HG02571 (cell line): Measurements from ENCODE around the gene CAPZA2.
"Not testable (repeated sequence)": the region's sequence is repeated elsewhere in the genome, so short reads cannot be mapped to it uniquely, and the experiment has no call there.

Source experiments
- ATAC-seq: cut with Tn5 transposase; IDR thresholded peaks from one replicate; pipeline ENCODE4 v1.9.1; 2021; ENCODE audit warnings: mild to moderate bottlenecking, moderate library complexity; ENCODE audit not compliant: unreplicated experiment

CAPZA2 gene

DNA sequence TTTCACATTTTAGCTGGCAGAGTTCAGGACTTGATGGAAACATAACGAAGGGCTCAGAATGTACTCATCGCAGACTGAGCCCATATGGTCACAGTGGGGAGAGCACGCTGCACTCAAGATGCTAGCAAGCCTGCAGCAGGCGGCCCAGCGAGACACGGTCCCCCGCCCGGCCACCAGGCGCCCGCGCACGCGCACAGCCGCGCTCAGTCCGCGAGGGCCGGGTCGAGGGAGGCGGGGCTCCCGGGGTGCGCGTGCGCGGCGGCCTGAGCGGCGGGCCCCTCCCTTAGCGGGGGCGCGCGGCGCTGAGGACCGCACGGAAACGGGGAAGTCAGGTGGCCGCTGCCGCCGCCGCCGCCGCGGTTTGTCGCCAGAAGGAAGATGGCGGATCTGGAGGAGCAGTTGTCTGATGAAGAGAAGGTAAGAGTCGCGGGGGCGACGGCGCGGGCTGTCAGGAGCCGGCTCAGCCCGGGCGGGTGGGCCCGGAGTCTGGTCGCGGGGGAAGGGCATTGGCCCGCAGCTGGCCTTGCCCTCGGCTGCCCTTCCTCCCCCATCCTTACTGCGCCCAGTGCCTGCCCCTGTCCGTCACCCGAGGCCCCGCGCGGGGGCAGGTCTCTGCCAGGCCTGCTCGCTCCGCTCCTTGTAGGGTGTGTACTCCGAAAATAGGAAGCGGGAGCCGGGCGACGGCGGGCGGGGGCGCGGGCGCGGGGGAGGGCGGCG is at the start of gene CAPZA2:
Gene CAPZA2 (plus strand): TSS at position 354 of the 717 bp plus-strand sequence. CDS start 25 bp downstream, at position 379.
- ATAC-seq: peak; percentile 86

DNA sequence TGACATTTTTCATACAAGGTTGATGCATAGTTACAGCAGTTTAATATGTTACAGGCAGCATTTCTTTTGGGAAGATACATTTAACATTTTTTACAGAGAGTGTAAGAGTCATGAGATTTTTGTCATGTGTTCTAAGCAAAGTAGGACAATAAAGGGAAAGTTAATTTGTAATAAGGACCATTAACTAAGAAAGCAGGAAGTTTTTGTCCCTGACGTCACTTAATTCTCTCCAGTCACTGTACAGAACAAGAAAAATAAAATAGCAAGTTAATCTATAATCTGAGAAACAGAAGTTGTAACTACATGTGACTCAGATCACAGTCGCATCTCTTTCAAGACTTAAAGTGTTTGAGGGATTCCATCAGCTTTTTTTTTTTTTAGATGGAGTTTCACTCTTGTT is 49.5 kb upstream of the CAPZA2 start:
- no peak for ATAC-seq

DNA sequence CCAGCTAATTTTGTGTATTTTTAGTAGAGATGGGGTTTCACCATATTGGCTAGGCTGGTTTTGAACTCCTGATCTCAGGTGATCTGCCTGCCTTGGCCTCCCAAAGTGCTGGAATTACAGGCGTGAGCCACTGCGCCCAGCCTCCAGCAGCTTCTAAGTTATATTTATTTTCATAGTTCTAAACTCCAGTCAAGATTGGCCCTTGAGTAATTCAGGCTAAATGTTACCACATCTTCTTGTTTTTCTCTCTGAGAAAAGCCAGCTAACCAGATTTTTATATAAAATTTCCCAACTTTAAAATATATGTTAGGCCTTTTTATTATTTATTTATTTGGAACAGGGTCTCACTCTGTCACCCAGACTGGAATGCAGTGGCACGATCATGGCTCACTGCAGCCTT is 49.0 kb upstream of the CAPZA2 start:
- ATAC-seq: not testable (repeated sequence)

DNA sequence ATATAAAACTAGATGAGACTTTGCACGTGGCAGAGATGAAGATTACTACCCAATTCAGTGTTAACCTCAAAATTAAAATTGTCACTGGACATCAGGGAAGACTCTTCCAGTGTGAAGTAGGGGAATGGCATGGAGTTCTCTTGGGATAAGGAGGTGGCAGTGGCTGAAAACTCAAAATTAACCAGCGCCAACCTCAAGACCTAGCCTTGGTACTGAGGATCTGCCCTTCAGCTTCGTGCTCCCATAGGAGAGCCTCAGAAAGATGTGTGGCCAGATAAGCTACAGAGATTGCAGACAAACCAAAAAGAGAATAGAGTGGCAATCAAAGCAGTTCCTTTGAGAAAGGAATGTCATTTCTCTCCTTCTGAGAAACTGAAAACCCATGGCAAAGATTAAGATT is 47.3 kb upstream of the CAPZA2 start:
- no peak for ATAC-seq

DNA sequence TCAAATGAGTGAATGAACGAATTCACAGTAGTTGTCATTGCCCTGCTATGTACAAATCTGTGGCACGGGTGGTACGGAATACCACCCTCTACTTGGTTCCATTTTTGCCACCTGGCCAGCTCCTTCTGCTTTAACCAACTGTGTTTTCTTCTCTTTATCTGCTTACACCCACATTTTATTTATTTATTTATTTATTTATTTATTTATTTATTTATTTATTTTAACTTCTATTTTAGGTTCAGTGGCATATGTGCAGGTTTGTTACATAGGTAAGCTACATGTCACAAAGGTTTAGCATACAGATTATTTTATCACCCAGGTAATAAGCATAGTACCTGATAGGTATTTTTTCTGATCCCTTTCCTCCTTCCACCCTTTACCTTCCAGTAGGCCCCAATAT is 42.2 kb upstream of the CAPZA2 start:
- ATAC-seq: no peak

DNA sequence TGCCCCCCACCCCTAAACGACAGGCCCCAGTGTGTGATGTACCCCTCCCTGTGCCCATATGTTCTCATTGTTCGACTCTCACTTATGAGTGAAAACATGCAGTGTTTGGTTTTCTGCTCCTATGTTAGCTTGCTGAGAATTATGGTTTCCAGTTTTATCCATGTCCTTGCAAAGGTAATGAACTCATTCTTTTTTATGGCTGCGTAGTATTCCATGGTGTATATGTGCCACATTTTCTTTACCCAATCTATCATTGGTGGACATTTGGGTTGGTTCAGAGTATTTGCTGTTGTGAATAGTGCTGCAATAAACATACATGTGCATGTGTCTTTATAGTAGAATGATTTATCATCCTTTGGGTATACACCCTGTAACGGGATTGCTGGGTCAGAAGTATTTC is 40.7 kb upstream of the CAPZA2 start:
- not testable (repeated sequence) for ATAC-seq

DNA sequence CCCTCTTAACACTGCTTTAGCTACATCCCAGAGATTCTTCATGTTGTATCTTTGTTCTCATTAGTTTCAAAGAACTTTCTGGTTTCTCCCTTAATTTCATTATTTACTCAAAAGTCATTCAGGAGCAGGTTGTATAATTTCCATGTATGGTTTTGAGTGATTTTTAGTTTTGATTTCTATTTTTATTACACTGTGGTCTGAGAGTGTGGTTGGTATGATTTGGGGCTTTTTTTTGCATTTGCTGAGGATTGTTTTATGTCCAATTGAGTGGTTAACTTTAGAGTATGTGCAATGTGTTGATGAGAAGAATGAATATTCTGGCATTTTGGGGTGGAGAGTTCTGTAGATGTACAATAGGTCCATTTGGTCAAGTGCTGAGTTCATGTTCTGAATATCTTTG is 37.9 kb upstream of the CAPZA2 start:
- ATAC-seq: no peak

DNA sequence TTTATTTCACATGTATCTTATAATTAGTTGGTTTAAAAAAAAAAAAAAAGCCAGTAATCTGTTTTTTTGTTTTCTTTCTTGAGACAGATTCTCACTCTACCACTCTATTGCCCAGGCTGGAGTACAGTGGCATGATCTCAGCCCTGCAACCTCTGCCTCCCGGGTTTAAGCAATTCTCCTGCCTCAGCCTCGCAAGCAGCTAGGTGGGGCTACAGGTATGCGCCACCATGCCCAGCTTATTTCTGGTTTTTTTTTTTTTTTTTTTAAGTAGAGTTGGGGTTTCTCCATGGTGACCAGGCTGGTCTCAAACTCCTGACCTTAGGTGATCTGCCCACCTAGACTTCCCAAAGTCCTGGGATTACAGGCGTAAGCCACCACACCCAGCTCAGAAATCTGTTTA is 34.1 kb upstream of the CAPZA2 start:
- ATAC-seq: no peak

DNA sequence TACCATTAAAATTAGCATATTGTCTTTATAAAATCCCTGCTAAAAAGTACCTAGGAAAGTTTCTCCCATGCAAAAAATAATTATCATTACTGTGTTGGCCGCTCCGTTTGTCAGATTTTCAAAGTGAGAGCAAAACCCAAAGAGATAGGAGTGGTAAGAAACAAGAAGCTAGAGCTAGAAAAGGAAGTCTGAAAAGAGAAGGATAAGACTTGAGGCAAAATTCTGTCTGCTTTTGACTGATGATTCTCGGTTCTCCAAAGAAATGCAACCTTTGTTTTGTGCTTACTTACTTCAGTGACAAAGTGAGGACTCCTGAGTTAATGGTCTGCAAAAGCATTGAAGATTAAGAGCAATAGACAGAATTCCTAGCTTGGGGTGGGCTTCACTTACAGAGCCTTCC is 33.3 kb upstream of the CAPZA2 start:
- no peak for ATAC-seq

DNA sequence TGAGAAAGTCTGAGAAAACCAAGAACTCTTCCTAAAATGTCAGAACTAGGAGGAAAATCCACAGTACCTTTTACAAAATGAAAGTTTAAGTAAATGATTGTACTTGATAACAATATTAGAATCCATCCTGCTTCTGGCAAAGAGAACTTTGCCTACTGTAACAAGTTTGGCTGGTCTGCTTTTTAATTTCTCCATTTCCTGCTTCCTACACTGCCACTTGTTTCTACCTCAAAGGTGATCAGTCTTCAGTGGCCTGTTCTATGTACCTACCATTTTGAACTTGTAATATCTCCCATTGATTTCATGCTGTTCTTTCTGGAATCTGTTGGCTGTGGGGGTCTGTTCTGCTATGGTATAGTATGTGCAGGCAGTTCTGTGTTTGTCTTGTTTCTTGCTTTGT is 32.9 kb upstream of the CAPZA2 start:
- no peak for ATAC-seq

DNA sequence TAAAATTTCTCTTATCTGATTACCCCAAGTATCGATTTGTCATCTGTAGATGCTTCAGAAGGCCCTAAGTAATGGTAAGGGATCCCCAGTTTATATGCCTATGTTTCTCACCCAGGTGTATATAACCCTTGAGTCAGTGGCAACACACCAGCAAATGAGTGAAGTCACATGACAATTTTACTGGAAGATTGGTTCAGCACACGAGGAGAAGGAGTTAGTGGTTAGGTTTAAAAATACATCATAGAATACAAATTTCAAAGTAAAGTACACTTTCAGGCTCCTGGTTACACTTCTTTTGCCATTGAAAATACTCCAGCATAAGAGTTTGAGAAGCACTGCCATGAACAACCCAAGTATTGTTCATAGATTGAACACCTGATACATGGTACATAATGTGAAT is 29.7 kb upstream of the CAPZA2 start:
- no peak for ATAC-seq

DNA sequence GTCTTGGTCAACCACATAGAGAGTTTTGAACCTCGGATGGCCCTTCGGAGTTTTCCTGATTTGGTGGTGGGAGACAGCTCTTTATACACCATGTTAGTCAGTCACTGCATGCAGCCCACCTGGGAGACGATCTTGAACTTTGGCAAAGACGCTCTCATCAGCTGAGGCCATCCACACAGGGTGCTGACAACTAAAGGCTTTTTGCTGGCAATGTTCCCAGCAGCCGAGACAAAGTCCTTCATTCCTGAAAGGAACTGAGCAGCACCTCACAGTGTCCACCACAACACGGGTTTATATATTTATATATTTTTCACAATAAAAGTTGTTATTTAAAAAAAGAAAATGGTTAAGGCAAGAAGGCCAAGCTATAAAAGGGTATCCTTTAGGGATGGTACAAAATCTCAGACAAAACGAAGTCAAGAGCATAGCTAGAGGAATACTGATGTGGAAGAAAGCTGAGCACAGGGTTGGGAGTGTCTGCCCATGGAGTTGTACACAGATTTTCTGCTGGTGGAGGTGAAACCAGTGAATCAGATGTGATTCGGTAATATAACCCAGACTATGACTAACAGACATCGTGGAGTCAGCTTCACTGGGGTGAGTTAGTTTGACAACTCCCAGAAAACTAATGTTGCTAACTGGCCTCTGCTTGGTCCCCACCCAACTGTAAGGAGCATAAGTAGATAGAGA is 27.4 kb upstream of the CAPZA2 start:
- no peak for ATAC-seq

DNA sequence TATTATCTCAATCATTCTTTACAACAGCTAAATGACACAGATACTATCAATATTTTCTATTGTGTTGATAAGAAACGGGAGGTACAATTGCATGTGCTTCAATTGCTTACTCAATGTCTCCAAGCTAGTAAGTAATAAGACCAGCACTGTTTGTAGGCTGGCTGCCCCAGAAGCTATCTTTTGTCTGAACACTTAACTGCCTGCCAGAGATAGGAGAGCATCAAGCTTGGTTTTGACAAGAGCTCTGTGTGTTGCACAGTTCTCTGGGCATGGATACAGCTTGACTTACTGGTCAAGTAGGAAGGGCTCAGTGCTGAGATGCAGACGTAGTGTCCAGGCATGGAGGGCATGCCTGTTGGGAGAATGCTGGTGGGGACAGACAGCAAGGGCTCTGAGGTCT is 26.3 kb upstream of the CAPZA2 start:
- ATAC-seq: no peak

DNA sequence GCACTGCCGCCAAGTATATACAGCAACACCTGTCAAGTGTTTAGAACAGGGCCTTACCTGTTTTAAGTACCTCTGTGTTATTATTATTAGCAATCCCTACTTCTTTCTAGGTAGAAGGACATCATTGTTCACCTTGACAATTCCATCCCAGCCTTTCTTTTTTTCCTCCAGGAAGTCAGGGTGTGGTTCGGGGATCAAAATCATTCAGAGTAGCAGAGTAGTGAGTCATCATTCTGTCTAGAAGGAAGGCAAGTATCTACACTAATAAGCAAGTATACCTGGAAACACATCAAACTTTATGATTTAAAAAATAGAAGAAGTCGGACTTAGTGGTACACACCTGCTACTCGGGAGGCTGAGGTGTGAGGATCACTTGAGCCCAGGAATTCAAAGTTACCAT is 25.5 kb upstream of the CAPZA2 start:
- no peak for ATAC-seq

DNA sequence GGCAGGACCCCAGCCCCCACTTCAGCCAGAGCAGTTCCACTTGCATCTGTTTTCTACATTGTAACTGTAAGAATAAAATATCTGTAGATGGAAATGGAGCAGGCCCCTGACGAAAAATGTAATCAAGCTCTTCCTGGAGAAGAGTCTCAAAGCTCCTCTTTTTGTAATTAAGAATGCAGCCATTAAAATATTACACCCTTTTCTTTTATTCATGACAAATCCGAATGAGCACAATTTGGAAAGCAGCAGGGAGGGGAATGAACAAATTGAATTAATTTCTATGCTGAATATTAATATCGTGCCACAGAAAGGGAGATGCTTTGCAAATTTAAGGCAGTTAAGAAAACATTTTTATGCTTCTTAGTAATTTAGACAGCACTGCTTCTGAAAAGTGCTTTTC is 24.8 kb upstream of the CAPZA2 start:
- no peak for ATAC-seq

DNA sequence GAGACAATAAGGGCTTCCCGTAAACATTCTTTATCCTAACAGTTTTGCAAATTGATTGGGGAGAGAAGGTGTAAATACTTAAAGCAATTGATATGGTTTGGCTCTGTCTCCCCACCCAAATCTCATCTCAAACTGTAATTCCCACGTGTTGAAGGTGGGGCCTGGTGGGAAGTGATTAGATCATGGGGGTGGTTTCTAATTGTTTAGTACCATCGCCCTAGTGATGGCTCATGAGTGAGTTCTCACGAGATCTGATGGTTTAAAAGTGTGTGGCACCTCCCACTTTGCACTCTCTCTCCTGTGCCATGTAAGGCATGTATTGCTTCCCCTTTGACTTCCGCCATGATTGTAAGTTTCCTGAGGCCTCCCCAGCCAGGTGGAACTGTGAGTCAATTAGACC is 22.1 kb upstream of the CAPZA2 start:
- ATAC-seq: no peak

DNA sequence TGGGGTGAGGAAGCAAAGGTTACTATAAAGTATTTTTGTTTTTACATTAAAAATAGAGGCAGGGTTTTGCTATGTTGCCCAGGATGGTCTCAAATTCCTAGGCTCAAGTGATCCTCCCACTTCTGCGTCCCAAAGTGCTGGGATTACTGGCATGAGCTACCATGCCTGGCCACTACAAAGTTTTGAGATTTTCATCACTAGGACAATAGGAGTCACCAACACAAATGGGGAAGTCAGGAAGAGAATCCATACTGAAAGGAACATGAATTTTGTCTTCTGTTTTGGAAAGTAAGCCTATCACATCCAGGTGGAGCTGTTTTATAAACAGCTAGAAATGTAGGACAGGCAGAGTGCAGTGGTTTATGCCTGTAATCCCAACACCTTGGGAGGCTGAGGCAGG is 20.0 kb upstream of the CAPZA2 start:
- ATAC-seq: no peak

DNA sequence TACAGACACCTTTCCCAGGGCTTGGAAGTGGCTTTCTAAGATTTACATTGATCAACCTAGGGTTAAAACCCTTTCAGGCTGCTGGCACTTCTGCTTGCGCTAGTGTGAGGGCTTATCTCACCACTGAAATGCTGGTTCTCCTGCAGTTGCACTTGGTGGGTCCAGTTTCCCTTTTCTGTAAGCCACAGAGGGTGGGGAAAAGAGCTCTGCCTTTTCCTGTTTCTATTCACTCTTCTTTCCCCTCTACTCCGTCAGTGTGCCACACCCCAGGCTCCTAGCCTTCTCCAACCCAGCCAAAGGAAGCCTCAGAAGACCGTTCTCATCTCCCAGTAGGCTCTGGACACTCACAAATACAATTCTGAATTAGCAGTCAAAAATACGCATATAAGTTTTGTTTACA is 19.0 kb upstream of the CAPZA2 start:
- no peak for ATAC-seq

DNA sequence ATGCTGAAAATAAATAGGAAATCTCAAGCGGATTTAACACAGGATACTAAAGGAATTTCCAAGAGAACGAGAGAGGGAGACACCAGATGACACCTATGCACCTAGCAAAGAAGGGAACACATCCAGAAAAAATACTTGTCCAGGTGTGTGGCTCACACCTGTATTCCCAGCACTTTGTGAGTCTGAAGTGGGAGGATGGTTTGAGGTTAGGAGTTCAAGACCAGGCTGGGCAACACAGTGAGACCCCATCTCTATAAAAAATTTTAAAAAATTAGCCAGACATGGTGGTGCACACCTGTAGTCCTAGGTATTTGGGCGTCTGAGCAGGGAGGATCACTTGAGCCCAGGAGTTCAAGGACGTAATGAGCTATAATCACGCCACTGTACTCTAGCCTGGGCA is 11.2 kb upstream of the CAPZA2 start:
- no peak for ATAC-seq

DNA sequence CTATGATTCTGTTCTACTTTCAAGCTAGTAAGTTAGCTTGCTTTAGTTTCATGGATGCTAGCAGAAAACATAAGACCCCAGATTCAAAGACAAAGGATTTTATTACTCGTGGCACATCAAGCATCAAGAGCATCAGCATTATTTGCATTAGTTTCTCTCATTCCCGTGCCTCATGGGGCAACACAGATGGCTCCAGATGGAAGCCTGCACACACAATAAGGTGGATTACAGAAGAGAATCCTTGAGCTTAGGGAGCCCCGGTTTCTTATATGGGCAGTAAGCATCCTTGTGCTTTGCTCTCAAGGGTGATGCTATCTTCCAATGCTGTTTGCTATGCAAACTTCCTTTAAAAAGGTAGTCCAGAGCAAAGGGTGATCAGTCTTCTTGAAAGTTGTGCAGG is 10.7 kb upstream of the CAPZA2 start:
- ATAC-seq: no peak

DNA sequence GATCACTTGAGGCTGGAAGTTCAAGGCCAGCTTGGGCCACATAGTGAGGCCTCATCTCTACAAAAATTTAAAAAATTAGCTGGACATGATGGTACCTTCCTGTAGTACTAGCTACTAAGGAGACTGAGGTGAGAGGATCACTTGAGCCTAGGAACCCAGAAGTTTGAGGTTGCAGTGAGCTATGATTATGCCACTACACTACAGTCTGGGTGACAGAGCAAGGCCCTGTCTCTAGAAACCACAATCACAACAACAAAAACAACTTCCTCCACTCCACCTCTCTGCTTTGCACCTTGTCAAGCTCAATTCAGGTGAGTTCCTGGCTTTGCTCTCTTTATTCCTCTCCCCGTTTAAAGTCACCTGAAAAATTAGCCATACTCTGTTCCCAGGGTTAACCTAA is 8.3 kb upstream of the CAPZA2 start:
- no peak for ATAC-seq

DNA sequence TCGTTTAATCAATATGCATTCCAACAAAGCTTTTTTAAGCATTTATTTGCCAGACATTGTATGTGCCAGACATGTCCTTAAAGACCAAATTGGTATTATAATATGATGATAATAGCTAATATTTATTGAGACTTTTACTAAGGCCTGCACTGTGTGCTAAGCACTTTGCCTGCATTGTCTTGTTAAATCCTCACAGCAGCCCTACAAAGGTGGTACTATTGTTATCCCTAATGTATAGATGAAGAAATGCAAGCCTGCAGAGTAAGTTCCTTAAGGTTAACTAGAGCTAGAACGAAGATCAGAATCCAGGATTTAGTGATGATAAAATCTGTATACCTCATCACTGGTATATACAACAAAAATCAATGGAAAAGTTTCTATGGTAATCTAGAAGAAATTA is 5.3 kb upstream of the CAPZA2 start:
- no peak for ATAC-seq

DNA sequence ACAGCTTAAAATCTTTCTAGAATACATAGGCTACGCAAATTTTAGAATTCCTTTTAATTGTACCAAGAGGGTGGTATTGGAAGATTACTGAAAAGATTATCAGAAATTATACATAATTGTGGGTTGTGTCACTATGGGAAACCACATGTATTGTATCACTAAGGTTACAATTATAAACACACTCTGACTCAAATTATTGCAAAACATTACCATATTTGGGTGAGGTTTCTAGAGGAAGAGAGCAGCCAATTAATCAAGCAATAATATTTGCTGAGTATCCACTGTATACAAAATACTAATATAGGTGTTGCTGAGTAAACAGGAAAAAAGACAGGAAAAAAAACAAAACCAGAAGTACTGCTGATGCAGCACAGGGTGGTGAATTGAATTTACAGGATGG is 3.1 kb upstream of the CAPZA2 start:
- ATAC-seq: no peak
